NB4 (cell line): ENCODE measurements around the gene EXOC6B.

Source experiments
- CTCF ChIP-seq: IDR thresholded peaks from one replicate; pipeline ENCODE4 v1.5.1; 2012; ENCODE audit warnings: low read depth, low read length
- MAX ChIP-seq: IDR thresholded peaks from 2 replicates; pipeline ENCODE4 v1.6.1; 2011; ENCODE audit warnings: low read depth, low read length
- MYC ChIP-seq: IDR thresholded peaks from 2 replicates; pipeline ENCODE4 v1.6.1; 2011; ENCODE audit warnings: low read depth, low read length
- POLR2A ChIP-seq: IDR thresholded peaks from 2 replicates; pipeline ENCODE4 v1.6.1; 2011; ENCODE audit warnings: mild to moderate bottlenecking; ENCODE audit not compliant: insufficient read length; ENCODE audit errors: extremely low read depth

- TF ChIP-seq CTCF (no peak), POLR2A (no peak), MAX (no peak), MYC (no peak)
Measured at GRCh38 chr2:72841462-72842125, 15.8 kb upstream of the EXOC6B start.
